Activated T-helper 9 cell treated with anti-CD3 and anti-CD28 coated beads, Interleukin-2, amount 50 U/mL, for 16 hours (primary cell): ENCODE results near the gene SDS.

Source experiments
- DNase-seq: peaks from one replicate; pipeline ENCODE4 v3.0.0-alpha.2; 2020; ENCODE audit warnings: low read depth

Gene SDS

GRCh38 chr12:113347892-113348291 lies 55.8 kb downstream of the SDS start:
- DNase-seq = no peak

DNA sequence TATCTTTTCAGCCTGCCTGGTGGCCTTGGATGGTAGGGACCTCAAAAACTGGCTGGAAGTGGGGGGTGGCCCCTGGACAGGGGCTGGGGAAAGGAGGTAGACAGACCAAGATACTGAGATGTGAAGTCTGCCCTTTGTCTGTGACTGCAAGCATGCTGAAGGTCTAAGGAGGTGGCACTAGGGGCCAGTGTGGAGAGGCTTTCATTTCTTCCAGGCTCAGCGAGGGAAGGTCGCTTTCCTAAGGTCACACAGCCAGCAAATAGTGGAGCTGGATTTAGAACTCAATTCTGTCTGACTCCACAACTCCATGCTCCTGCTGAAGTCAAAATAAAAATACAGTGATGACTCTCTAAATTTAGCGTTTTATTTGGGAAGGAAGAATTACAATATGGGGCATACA lies 56.6 kb downstream of the SDS start:
- no peak for DNase-seq

GRCh38 chr12:113346353-113346752 lies 57.3 kb downstream of the SDS start:
- no peak for DNase-seq

- no peak for DNase-seq
Observed at GRCh38 chr12:113345318-113345717, 58.4 kb downstream of the SDS start.
